Measurements from ENCODE around the gene EEIG1. TPM values are rescaled to one million over a fixed set of nuclear protein-coding genes. Genes with fewer than 3 reads are reported as not detected.

EEIG1 gene
- total RNA-seq, 4 donors from 2014 or later: 33.9 to 53.8 (median 50.2) TPM

- H3K9me3 ChIP-seq: no peaks in the 10 kb centered on the region
- H3K27ac ChIP-seq: peak overlapping the region; percentile 59 to 98 (median 78)
- H3K4me3 ChIP-seq: peak overlapping the region; percentile 59 to 82 (median 72)
- H3K36me3 ChIP-seq: peaks cover 0 to 37% (median 6%) of the 10 kb centered on the region in 3 donors
- TF ChIP-seq EP300 (IDR thresholded peaks at IDR 0.05): no peak
- TF ChIP-seq POLR2A (IDR thresholded peaks at IDR 0.05): no peak
- TF ChIP-seq CTCF (IDR thresholded peaks at IDR 0.05): no peak
- peaks cover 5 to 68% (median 28%) of the 10 kb centered on the region in 4 donors for H3K4me1 ChIP-seq
- 25 to 26% methylated on average over 18 to 25 of the region's 25 CpGs for WGBS, 2 donors
- H3K27me3 ChIP-seq: no peaks in the 10 kb centered on the region
- DNase-seq (ENCODE audit: low spot score in 2 of 2): no peak
Measured at GRCh38 chr9:127938298-127938690, 42.5 kb downstream of the EEIG1 start.

- H3K4me1 ChIP-seq: peaks cover 5 to 62% (median 26%) of the 10 kb centered on the region in 4 donors
- H3K36me3 ChIP-seq: peaks cover 0 to 30% (median 4%) of the 10 kb centered on the region in 3 donors
- DNase-seq (ENCODE audit: low spot score in 2 of 2): peak; percentile 52 to 60
- peak within 1 kb of the TSS; percentile 59 to 82 (median 72) for H3K4me3 ChIP-seq
- H3K27ac ChIP-seq: peak within 1 kb of the TSS; percentile 59 to 98 (median 78)
- H3K27me3 ChIP-seq: no peaks in the 10 kb centered on the region
- 5 to 6% methylated on average over 56 to 59 of the region's 60 CpGs for WGBS, 2 donors
- no peak for TF ChIP-seq CTCF (IDR thresholded peaks at IDR 0.05)
- peak; percentile 35 to 84 for TF ChIP-seq EP300 (IDR thresholded peaks at IDR 0.05)
- TF ChIP-seq POLR2A (IDR thresholded peaks at IDR 0.05): peak; percentile 42 to 55
- no peaks in the 10 kb centered on the region for H3K9me3 ChIP-seq
Measured at GRCh38 chr9:127937388-127938297, 43.1 kb downstream of the EEIG1 start, which contains the start of gene DPM2. Gene DPM2 (minus strand): TSS chr9:127937854. CDS start chr9:127937820, 34 bp downstream.

- Histone ChIP-seq H3K36me3 (peaks cover 0 to 24% (median 0%) of the 10 kb centered on the region in 3 donors), H3K27me3 (no peaks in the 10 kb centered on the region), H3K9me3 (no peaks in the 10 kb centered on the region), H3K4me3 (peak overlapping the region; percentile 59 to 82 (median 72)), H3K4me1 (peaks cover 5 to 55% (median 22%) of the 10 kb centered on the region in 4 donors), H3K27ac (peak overlapping the region in 3 of 4 donors; percentile 73 to 98 (median 83))
- WGBS, 2 donors: 9 to 10% methylated on average over 7 of the region's 7 CpGs
- TF ChIP-seq EP300 (IDR thresholded peaks at IDR 0.05) (no peak), CTCF (IDR thresholded peaks at IDR 0.05) (no peak), POLR2A (IDR thresholded peaks at IDR 0.05) (no peak)
- no peak for DNase-seq (ENCODE audit: low spot score in 2 of 2)
Measured at GRCh38 chr9:127937056-127937387, 43.8 kb downstream of the EEIG1 start.

- Histone ChIP-seq H3K4me1 (peaks cover 5 to 56% (median 26%) of the 10 kb centered on the region in 4 donors), H3K4me3 (peak overlapping the region in 3 of 4 donors; percentile 63 to 82 (median 81)), H3K9me3 (no peaks in the 10 kb centered on the region), H3K36me3 (peaks cover 0 to 22% (median 0%) of the 10 kb centered on the region in 3 donors), H3K27me3 (no peaks in the 10 kb centered on the region), H3K27ac (no peak overlapping the region)
- TF ChIP-seq EP300 (IDR thresholded peaks at IDR 0.05) (no peak), CTCF (IDR thresholded peaks at IDR 0.05) (no peak)
- no peak for DNase-seq (ENCODE audit: low spot score in 2 of 2)
- 76 to 78% methylated on average over 14 of the region's 14 CpGs for WGBS, 2 donors
Measured at GRCh38 chr9:127936347-127936852, 44.4 kb downstream of the EEIG1 start.

DNA sequence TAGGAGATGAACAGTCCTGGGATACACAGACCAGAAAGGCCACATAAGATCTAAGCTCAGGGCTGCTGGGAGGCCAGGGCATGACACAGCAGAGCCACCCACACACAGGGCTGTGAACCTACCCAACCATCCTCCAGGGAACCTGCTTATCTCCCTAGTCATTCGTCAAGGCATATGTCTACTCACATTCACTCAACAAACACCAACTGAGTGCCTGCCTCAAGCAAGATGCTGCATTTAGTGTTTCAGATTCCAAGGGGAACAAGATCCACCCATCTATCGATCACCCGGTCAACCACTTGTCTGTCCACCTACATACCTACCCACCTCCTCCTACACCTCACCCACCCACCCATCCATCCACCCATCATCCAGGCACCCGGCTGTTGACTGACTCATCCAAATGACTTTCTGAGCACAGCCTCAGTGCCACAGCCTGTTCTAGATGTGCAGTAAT, 45.0 kb downstream of the EEIG1 start:
- no peaks in the 10 kb centered on the region for H3K27me3 ChIP-seq
- no peak for TF ChIP-seq POLR2A (IDR thresholded peaks at IDR 0.05)
- TF ChIP-seq CTCF (IDR thresholded peaks at IDR 0.05): no peak
- no peak for TF ChIP-seq EP300 (IDR thresholded peaks at IDR 0.05)
- peaks cover 5 to 56% (median 32%) of the 10 kb centered on the region in 4 donors for H3K4me1 ChIP-seq
- no peak for DNase-seq (ENCODE audit: low spot score in 2 of 2)
- no peaks in the 10 kb centered on the region for H3K9me3 ChIP-seq
- H3K36me3 ChIP-seq: peaks cover 0 to 22% (median 0%) of the 10 kb centered on the region in 3 donors
- WGBS, 2 donors: 75 to 82% methylated on average over 4 of the region's 4 CpGs
- H3K4me3 ChIP-seq: no peak overlapping the region
- no peak overlapping the region for H3K27ac ChIP-seq

Measured in tibial nerve (tissue), 4 donors.